GM21737 (cell line): Measurements from ENCODE around the gene OR2J2.
"Not testable (repeated sequence)": the region's sequence is repeated elsewhere in the genome, so short reads cannot be mapped to it uniquely, and the experiment has no call there.

ENCODE experiments used
- ATAC-seq: cut with Tn5 transposase; IDR thresholded peaks from one replicate; pipeline ENCODE4 v1.9.1; 2021; ENCODE audit warnings: mild to moderate bottlenecking, moderate library complexity; ENCODE audit not compliant: unreplicated experiment

The OR2J2 gene

DNA sequence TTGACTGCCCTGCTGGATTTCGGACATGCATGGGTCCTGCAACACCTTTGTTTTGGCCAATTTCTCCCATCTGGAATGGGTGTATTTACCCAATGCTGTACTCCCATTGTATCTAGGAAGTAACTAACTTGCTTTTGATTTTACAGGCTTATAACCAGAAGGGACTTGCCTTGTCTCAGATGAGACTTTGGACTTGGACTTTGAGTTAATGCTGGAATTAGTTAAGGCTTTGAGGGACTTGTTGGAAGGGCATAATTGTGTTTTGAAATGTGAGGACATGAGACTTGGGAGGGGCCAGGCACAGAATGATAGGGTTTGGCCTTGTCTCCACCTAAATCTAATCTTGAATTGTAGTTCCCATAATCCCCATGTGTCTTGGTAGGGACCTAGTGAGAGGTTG is 47.3 kb downstream of the OR2J2 start:
- not testable (repeated sequence) for ATAC-seq
